Stimulated activated CD4-positive, alpha-beta T cell treated with anti-CD3 and anti-CD28 coated beads, TNF-alpha, amount 100 ng/mL, for 48 hours (primary cell): Measurements from ENCODE around the gene MKLN1.
A peak's percentile ranks its signal among the peaks of the same experiment; 100 is the strongest.

ENCODE experiments used
- DNase-seq, 3 donors: peaks; one replicate each; pipeline ENCODE4 v3.0.0-alpha.2; 2020; ENCODE audit warnings: low read depth in 3 of 3

Gene MKLN1

GRCh38 chr7:131466735-131467365, 139.2 kb downstream of the MKLN1 start:
- no peak for DNase-seq

DNA sequence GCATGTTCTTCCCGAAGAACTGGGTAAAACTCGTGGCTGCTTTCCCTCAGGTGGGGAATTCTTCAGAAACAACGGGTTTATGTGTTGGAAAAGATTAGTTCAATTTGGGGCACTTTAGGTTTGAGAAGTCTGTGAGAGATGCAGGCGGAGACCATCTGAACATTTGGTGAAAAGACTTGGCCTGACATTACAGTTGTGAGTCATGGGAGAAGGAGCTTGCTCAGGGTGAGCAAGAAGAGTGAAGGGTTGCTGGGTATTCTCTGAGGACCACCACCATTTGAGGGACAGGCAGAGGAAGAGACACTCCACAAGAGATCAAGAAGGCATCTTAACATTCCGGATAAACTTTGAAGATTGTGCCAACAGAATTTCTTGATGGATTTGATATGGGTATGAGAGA, 140.1 kb downstream of the MKLN1 start:
- no peak for DNase-seq

- DNase-seq: no peak
These were observed 143.8 kb downstream of the MKLN1 start for GRCh38 chr7:131471250-131472004.

- DNase-seq: no peak
These were observed 149.1 kb downstream of the MKLN1 start for GRCh38 chr7:131476740-131477139.

DNA sequence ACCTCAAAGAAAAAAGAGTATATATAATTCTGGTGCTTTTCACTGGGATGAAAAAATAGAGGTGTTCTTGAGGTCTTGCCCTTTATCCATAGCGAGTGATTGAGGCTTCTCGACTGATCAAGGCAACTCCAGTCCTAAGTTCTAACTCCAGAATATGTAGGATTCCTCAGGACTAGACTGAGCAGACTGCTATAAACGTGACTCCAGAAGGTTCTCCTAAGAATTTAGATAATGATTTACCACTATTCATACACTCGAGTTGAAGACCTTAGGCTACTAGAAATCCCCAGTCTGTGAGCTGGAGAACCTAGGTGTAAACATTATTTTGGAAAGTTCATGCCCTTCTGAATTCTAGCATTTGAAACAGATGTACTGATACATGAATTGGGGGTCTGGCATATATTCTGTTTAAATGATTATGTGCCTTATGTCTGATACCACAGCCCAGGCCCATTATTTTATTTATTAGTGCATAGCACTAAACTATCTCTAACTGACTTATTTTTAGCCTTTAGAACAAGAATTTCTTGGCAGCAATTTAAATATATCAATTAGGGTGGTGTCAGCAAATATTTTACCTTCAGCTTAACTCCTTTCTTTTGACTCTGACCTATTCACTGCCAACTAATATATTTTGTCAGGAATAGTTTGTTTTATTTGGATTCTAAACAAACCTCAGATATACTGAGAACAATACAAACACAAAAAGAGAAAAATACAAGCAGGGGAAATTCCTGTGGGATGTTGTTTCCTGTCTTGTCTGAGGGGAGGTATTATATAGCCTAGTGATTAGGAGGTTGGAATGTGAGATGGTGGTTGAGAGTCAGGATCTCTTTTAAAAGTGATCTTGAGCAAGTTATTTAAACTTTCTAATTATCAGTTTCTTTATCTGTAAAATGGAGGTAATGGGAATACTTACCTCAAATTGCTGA, 153.0 kb downstream of the MKLN1 start:
- DNase-seq: no peak

GRCh38 chr7:131482800-131483199, 155.1 kb downstream of the MKLN1 start:
- no peak for DNase-seq

- no peak for DNase-seq
These were observed 155.9 kb downstream of the MKLN1 start for GRCh38 chr7:131483586-131483985.

- no peak for DNase-seq
These were observed 158.7 kb downstream of the MKLN1 start for GRCh38 chr7:131486346-131486745.

GRCh38 chr7:131487217-131487616, 159.5 kb downstream of the MKLN1 start:
- DNase-seq: no peak

- DNase-seq: no peak
These were observed 160.7 kb downstream of the MKLN1 start for GRCh38 chr7:131488361-131488760.

DNA sequence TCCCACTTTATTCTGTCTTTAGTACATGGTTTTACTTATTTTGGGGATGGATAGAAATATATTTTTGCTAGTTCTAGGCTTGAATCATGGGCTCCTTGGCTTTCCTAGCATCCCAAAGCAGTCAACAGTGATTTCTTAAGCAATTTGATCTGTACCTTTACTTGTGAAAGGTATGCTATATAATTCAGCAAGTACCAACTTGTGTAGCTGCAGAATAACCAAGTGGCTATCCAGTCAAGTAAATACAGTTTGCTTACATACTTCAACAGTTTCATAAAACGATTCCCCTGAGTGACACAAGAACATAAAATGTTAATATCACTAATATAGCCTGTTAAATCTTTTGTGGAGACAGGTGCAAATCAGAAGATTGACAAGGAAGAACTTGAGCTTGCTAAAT, 161.5 kb downstream of the MKLN1 start:
- DNase-seq: no peak

GRCh38 chr7:131489881-131490280, 162.2 kb downstream of the MKLN1 start:
- DNase-seq: no peak

- no peak for DNase-seq
These were observed 165.4 kb downstream of the MKLN1 start for GRCh38 chr7:131493081-131493480.

- no peak for DNase-seq
These were observed 165.9 kb downstream of the MKLN1 start for GRCh38 chr7:131493581-131493980.

DNA sequence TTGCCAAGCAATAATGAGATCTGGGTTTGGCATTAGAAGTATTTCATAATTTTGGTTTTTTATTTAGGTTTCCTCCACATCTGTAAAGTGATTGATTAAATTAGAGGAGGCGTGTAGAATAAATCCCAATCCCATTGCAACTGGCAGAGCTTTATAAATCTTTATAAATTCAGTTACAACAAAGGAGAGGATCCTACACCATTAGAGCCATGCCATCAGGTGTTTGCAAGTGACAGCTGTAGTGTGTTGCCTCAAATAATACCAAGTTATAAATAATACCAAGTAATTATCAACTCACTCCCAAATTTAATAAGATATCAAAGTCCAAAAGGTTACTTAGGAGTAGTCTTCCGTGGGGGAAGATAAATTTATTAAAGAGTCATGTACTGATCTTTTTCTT, 166.5 kb downstream of the MKLN1 start:
- DNase-seq: no peak

- DNase-seq: no peak
These were observed 168.2 kb downstream of the MKLN1 start for GRCh38 chr7:131495669-131496498.

DNA sequence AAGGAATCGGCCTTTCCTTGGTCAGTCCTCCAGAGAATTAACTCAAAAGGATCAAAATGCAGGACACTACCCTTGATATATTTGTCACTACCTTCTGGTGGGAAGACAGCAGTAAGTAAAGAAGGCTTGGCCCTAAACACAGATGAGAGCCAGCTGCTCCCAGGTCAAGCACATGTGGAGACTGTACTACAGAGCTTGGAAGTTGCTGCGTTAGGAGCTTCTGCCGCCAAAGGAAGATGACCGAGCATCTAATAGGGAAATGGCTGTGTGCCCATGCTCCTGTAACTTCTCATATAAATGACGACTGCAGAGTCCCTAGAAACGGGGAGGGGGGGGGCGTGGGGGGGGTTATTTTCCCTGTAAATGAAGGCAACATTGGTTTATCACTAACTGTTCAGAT, 169.8 kb downstream of the MKLN1 start:
- no peak for DNase-seq

- no peak for DNase-seq
These were observed 170.7 kb downstream of the MKLN1 start for GRCh38 chr7:131498237-131498885.

GRCh38 chr7:131499801-131500200, 172.1 kb downstream of the MKLN1 start:
- no peak for DNase-seq

GRCh38 chr7:131500357-131500756, 172.7 kb downstream of the MKLN1 start:
- no peak for DNase-seq

DNA sequence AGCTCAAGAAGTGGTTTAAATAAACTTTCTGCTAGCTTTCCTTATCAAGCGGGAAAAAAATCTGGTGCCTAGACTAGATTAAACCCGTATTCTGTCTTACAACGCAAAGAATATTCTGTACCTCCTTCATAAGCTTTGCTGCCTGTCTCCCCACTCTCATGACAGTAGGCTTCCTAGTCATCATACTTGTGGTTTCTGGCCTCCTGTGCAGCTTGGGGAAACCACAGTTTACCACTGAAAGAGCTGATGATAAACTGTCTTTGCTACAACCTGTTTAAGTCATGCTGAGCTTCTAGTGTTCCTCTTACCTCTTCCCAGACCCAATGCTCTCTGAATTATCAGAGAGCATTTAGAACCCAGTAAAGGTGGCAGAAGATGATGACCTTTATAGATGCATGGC, 173.7 kb downstream of the MKLN1 start:
- DNase-seq: peak in 2 of 3 donors; percentile 13 to 29
